GM12878 (cell line): ENCODE results near the gene NOS3. TPM values are rescaled to one million over a fixed set of nuclear protein-coding genes. Genes with fewer than 3 reads are reported as not detected.

ENCODE experiments used
- ATAC-seq: fragments of 200-7000 bp; cut with Tn5 transposase; 3 replicates; pipeline ENCODE4 v1.9.1; 2020; ENCODE audit warnings: mild to moderate bottlenecking, moderate library complexity
- BruUV-seq: library from RNA; stranded (reverse); fragments of 400-500 nt; replicated peaks from 2 replicates; lab custom pipeline; 2021; lab: Mats Ljungman, UMichigan
- CTCF ChIA-PET: fragments of 300-600 bp; sonication (Branson Sonifier 250); formaldehyde crosslinking; extraction: SDS; loops from one replicate; lab custom pipeline; 2021; ENCODE audit warnings: inconsistent platforms; lab: Yijun Ruan, JAX
- POLR2A ChIA-PET: fragments of 350-600 bp; formaldehyde crosslinking; extraction: SDS; loops from one replicate; lab custom pipeline; 2021; ENCODE audit warnings: inconsistent platforms; lab: Charles Lee
- RAD21 ChIA-PET: fragments of 300-600 bp; sonication (Branson Sonifier 250); formaldehyde crosslinking; loops from one replicate; lab custom pipeline; 2023; ENCODE audit warnings: antibody characterized with exemption; ENCODE audit not compliant: unreplicated experiment; lab: Charles Lee
- SMC1A ChIA-PET: fragments of 300-600 bp; sonication (Branson Sonifier 250); formaldehyde crosslinking; loops from one replicate; lab custom pipeline; 2023; ENCODE audit not compliant: unreplicated experiment, uncharacterized antibody; lab: Charles Lee
- DNase-seq: peaks from one replicate; pipeline ENCODE4 v3.0.0-alpha.2; 2011; ENCODE audit warnings: low read depth, low spot score
- FAIRE-seq: peaks from 3 replicates; lab custom pipeline; 2011; peaks lifted over from hg19 to GRCh38; lab: Jason Lieb, UNC
- H2AFZ ChIP-seq: 2 replicates; pipeline ENCODE4 v1.6.0; 2011; ENCODE audit warnings: low read depth, low read length, control low read depth; ENCODE audit not compliant: control insufficient read depth
- H3K27ac ChIP-seq: 2 replicates; pipeline ENCODE4 v1.5.1; 2011; ENCODE audit warnings: control low read depth; ENCODE audit not compliant: control insufficient read depth, insufficient read depth
- H3K27me3 ChIP-seq, 2 experiments: replicated peaks in 1 of 2; 2 replicates each; pipeline versions ENCODE4 v1.6.0 to v1.6.1; 2011; ENCODE audit warnings: low read length in 1 of 2; ENCODE audit not compliant: control insufficient read depth in 2 of 2, insufficient read depth in 2 of 2
- H3K36me3 ChIP-seq, 2 experiments: 2 replicates each; pipeline ENCODE4 v1.5.1; 2011; ENCODE audit warnings: low read length in 1 of 2; ENCODE audit not compliant: control insufficient read depth in 2 of 2, insufficient read depth in 2 of 2
- H3K4me1 ChIP-seq: 2 replicates; pipeline ENCODE4 v1.6.1; 2011; ENCODE audit warnings: mild to moderate bottlenecking, low read length, moderate library complexity, mixed read lengths; ENCODE audit not compliant: control insufficient read depth, insufficient read depth
- H3K4me2 ChIP-seq: 2 replicates; pipeline ENCODE4 v1.6.0; 2011; ENCODE audit warnings: control low read depth; ENCODE audit not compliant: control insufficient read depth, insufficient read depth
- H3K4me3 ChIP-seq: fragments of 200-600 bp; sonication (generic); 2 replicates; pipeline ENCODE4 v1.5.1; 2016
- H3K79me2 ChIP-seq: 2 replicates; pipeline ENCODE4 v1.6.0; 2011; ENCODE audit warnings: low read length; ENCODE audit not compliant: control insufficient read depth, insufficient read depth
- H3K9ac ChIP-seq: 2 replicates; pipeline ENCODE4 v1.8.0; 2011; ENCODE audit warnings: low read length, control low read depth, mixed read lengths; ENCODE audit not compliant: control insufficient read depth, insufficient read depth
- H3K9me3 ChIP-seq: replicated peaks from 3 replicates; pipeline ENCODE4 v1.5.1; 2011; ENCODE audit warnings: mild to moderate bottlenecking, low read length; ENCODE audit not compliant: control insufficient read depth, insufficient read depth
- H4K20me1 ChIP-seq: 2 replicates; pipeline ENCODE4 v1.6.0; 2011; ENCODE audit not compliant: control insufficient read depth, insufficient read depth
- ATF7 ChIP-seq: fragments of 450-650 bp; IDR thresholded peaks from 2 replicates; pipeline ENCODE4 v1.6.1; 2016; ENCODE audit warnings: low read depth, mild to moderate bottlenecking
- CBX5 ChIP-seq: sonication (generic); IDR thresholded peaks from 2 replicates; pipeline ENCODE4 v1.6.1; 2016; ENCODE audit warnings: low read depth, moderate library complexity, mild to moderate bottlenecking, inconsistent platforms
- EGR1 ChIP-seq, 2 experiments: IDR thresholded peaks; 1 replicate in 1 of 2; 2 replicates in 1 of 2; pipeline ENCODE4 v1.6.1; 2011 to 2012; ENCODE audit warnings: low read depth in 2 of 2, low read length in 2 of 2, borderline replicate concordance in 1 of 2, mild to moderate bottlenecking in 1 of 2, moderate library complexity in 1 of 2
- KAT2A ChIP-seq: conservative IDR thresholded peaks from 2 replicates; pipeline ENCODE4 v1.6.1; 2011; ENCODE audit warnings: low read depth, low read length; ENCODE audit not compliant: control insufficient read depth
- MTA3 ChIP-seq: IDR thresholded peaks from 2 replicates; pipeline ENCODE4 v1.6.1; 2012; ENCODE audit warnings: low read length, inconsistent platforms, borderline replicate concordance
- MYB ChIP-seq: fragments of 150-350 bp; IDR thresholded peaks from 2 replicates; pipeline ENCODE4 v1.6.1; 2014; ENCODE audit warnings: mild to moderate bottlenecking, low read depth, low read length, borderline replicate concordance
- NBN ChIP-seq: fragments of 450-650 bp; IDR thresholded peaks from 2 replicates; pipeline ENCODE4 v1.6.1; 2016
- NR2C2 ChIP-seq: IDR thresholded peaks from 2 replicates; pipeline ENCODE4 v1.6.1; 2011; ENCODE audit warnings: borderline replicate concordance, low read depth; ENCODE audit not compliant: control insufficient read depth, insufficient read length
- PAX5 ChIP-seq: IDR thresholded peaks from 2 replicates; pipeline ENCODE4 v1.6.1; 2011; ENCODE audit warnings: low read depth, low read length, borderline replicate concordance
- RAD21 ChIP-seq: IDR thresholded peaks from 2 replicates; pipeline ENCODE4 v1.6.1; 2011; ENCODE audit warnings: mild to moderate bottlenecking, low read depth, low read length, moderate library complexity; ENCODE audit not compliant: insufficient read depth
- RAD51 ChIP-seq: fragments of 450-650 bp; IDR thresholded peaks from 2 replicates; pipeline ENCODE4 v1.6.1; 2016; ENCODE audit warnings: moderate library complexity, mild to moderate bottlenecking, inconsistent platforms
- RUNX3 ChIP-seq: IDR thresholded peaks from 2 replicates; pipeline ENCODE4 v1.6.1; 2012; ENCODE audit warnings: low read length, inconsistent platforms
- SMAD5 ChIP-seq: IDR thresholded peaks from 2 replicates; pipeline ENCODE4 v1.6.1; 2016; ENCODE audit warnings: antibody characterized with exemption, low read depth
- SUPT20H ChIP-seq: IDR thresholded peaks from 2 replicates; pipeline ENCODE4 v1.6.1; 2011; ENCODE audit warnings: low read depth, mild to moderate bottlenecking, low read length, moderate library complexity, borderline replicate concordance; ENCODE audit not compliant: control insufficient read depth
- whole genome bisulfite sequencing: methylation state at CpG from one replicate; pipeline ENCODE4 v1.1.6; 2016; ENCODE audit warnings: low lambda C conversion rate; ENCODE audit not compliant: insufficient replicate concordance, insufficient coverage; ENCODE audit errors: missing lambda C conversion rate; 5-methylcytosine and 5-hydroxymethylcytosine counted together
- in situ Hi-C: fragments of 300-500 bp; cut with MboI; formaldehyde crosslinking; loops from 9 replicates; pipeline ENCODE4 v1.14.3; 2018; ENCODE audit warnings: mixed read lengths
- intact Hi-C: fragments of 100-400 bp; cut with micrococcal nuclease; formaldehyde crosslinking; loops from one replicate; pipeline ENCODE4 v1.14.2; 2022; ENCODE audit not compliant: unreplicated experiment
- polyA plus RNA-seq, 11 experiments: library from polyadenylated mRNA; depleted of rRNA in 4 of 11; unstranded in 6 of 11; stranded (reverse) in 5 of 11; fragments of >200 nt; fragmentation: Nextera tagmentation in 4 of 11; fragmentation: Illumina TruSeq in 1 of 11; extraction: Ambion mirVana in 4 of 11; extraction: Trizol in 1 of 11; gene quantifications; 1 replicate in 1 of 11; 2 replicates in 10 of 11; pipeline versions ENCODE4 v1.2.1 to v1.2.3, GENCODE V29; 2011 to 2016; ENCODE audit warnings: inconsistent platforms in 2 of 11, missing spikeins in 2 of 11, low read depth in 1 of 11
- total RNA-seq, 4 experiments: library from RNA; depleted of rRNA in 3 of 4; stranded (reverse); fragments of >200 nt in 3 of 4; fragmentation: Illumina TruSeq in 1 of 4; extraction: Trizol in 1 of 4; gene quantifications; 2 replicates each; pipeline versions ENCODE4 v1.2.1 to v1.2.3, GENCODE V29; 2013 to 2021
- TF ChIP-seq, protein P1 (sequence below): IDR thresholded peaks from 2 replicates; pipeline ENCODE4 v1.6.1; 2011; ENCODE audit warnings: low read depth, low read length, improper control_type of control experiment, borderline replicate concordance
- TF ChIP-seq, protein P2 (sequence below): IDR thresholded peaks from 2 replicates; pipeline ENCODE4 v1.6.1; 2011; ENCODE audit warnings: low read depth, mild to moderate bottlenecking, low read length, moderate library complexity, borderline replicate concordance; ENCODE audit errors: extremely low read depth
- TF ChIP-seq, protein P3 (sequence below): fragments of 450-650 bp; formaldehyde crosslinking; IDR thresholded peaks from 2 replicates; pipeline ENCODE4 v1.5.0; 2022; ENCODE audit warnings: mild to moderate bottlenecking, missing genetic modification characterization

The NOS3 gene
- total and polyA plus RNA-seq, 10 of the 15 experiments (the other 5 are each of a cell fraction or from before 2014, with no cell fraction given) = 0.06 to 0.92 (median 0.30) TPM; not detected in 3

DNA sequence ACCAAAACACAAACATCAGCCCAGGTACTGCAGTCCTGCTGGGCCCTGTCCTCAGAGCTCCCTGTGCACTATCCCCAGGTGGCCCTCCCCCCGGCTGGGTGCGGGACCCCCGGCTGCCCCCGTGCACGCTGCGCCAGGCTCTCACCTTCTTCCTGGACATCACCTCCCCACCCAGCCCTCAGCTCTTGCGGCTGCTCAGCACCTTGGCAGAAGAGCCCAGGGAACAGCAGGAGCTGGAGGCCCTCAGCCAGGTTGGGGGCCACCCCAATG lies 19.2 kb downstream of the NOS3 start:
- ChIA-PET SMC1A (interaction anchor here (1.4 kb wide), 1 partner anchor 18 kb away, joined by 5 read pairs; the partner anchor contains the start of gene ABCB8), POLR2A (interaction anchor here (0.6 kb wide), 2 partner anchors 15 to 244 kb away, joined by 3 read pairs; no protein-coding TSS in a partner anchor), RAD21 (interaction anchor here (1.3 kb wide), 1 partner anchor 18 kb away, joined by 3 read pairs; the partner anchor contains the start of gene ABCB8), CTCF (interaction anchor here (0.6 to 4.3 kb wide), 11 partner anchors 8 to 507 kb away, joined by 3 to 35 read pairs (median 5); partner anchors contain the start of genes ABCB8 and ATG9B)
- in situ Hi-C loops = no loop called here
- Histone ChIP-seq H3K9ac (no peak overlapping the region), H3K36me3 (no peaks in the 10 kb centered on the region), H3K4me3 (no peak overlapping the region), H4K20me1 (no peaks in the 10 kb centered on the region), H3K27ac (no peak overlapping the region), H3K27me3 (no peaks in the 10 kb centered on the region; a peak in 1 of 4 replicates), H3K4me1 (peaks cover 6% of the 10 kb centered on the region), H3K9me3 (no peaks in the 10 kb centered on the region), H2AFZ (no peak overlapping the region)
- FAIRE-seq (no peak), ATAC-seq (no peak), DNase-seq (no peak)
- no TSS peak for BruUV-seq
- TF ChIP-seq RUNX3 = no peak
- TF ChIP-seq KAT2A = no peak
- TF ChIP-seq MTA3 = no peak
- no peak for TF ChIP-seq NR2C2
- TF ChIP-seq RAD51 = no peak
- no peak for TF ChIP-seq EGR1 (IDR thresholded peaks at IDR 0.05; ENCODE audit: borderline replicate concordance in 1 of 2, low read depth in 2 of 2, low read length in 2 of 2)
- TF ChIP-seq, protein P1, sequence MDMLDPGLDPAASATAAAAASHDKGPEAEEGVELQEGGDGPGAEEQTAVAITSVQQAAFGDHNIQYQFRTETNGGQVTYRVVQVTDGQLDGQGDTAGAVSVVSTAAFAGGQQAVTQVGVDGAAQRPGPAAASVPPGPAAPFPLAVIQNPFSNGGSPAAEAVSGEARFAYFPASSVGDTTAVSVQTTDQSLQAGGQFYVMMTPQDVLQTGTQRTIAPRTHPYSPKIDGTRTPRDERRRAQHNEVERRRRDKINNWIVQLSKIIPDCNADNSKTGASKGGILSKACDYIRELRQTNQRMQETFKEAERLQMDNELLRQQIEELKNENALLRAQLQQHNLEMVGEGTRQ = no peak
- no peak for TF ChIP-seq NBN
- TF ChIP-seq RAD21 = no peak
- TF ChIP-seq ATF7 = no peak
- TF ChIP-seq, protein P2, sequence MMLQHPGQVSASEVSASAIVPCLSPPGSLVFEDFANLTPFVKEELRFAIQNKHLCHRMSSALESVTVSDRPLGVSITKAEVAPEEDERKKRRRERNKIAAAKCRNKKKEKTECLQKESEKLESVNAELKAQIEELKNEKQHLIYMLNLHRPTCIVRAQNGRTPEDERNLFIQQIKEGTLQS = no peak
- TF ChIP-seq CBX5 = no peak
- TF ChIP-seq SUPT20H = no peak
- no peak for TF ChIP-seq PAX5
- TF ChIP-seq MYB = no peak
- TF ChIP-seq SMAD5 = no peak
- TF ChIP-seq, protein P3, sequence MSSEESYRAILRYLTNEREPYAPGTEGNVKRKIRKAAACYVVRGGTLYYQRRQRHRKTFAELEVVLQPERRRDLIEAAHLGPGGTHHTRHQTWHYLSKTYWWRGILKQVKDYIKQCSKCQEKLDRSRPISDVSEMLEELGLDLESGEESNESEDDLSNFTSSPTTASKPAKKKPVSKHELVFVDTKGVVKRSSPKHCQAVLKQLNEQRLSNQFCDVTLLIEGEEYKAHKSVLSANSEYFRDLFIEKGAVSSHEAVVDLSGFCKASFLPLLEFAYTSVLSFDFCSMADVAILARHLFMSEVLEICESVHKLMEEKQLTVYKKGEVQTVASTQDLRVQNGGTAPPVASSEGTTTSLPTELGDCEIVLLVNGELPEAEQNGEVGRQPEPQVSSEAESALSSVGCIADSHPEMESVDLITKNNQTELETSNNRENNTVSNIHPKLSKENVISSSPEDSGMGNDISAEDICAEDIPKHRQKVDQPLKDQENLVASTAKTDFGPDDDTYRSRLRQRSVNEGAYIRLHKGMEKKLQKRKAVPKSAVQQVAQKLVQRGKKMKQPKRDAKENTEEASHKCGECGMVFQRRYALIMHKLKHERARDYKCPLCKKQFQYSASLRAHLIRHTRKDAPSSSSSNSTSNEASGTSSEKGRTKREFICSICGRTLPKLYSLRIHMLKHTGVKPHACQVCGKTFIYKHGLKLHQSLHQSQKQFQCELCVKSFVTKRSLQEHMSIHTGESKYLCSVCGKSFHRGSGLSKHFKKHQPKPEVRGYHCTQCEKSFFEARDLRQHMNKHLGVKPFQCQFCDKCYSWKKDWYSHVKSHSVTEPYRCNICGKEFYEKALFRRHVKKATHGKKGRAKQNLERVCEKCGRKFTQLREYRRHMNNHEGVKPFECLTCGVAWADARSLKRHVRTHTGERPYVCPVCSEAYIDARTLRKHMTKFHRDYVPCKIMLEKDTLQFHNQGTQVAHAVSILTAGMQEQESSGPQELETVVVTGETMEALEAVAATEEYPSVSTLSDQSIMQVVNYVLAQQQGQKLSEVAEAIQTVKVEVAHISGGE (CRISPR knock-in tag) = no peak
- TF ChIP-seq, all 136 proteins: peak for 0
- H3K4me2 ChIP-seq = no peak overlapping the region
- intact Hi-C loops = loop anchor here (5.0 kb wide), 1 partner anchor 102 kb away; no protein-coding TSS in a partner anchor
- no peaks in the 10 kb centered on the region for H3K79me2 ChIP-seq
- WGBS = 17% methylated on average over 7 of the region's 7 CpGs
